Activated CD8-positive, alpha-beta memory T cell treated with anti-CD3 and anti-CD28 coated beads for 1 hour (primary cell): Measurements from ENCODE around the gene INSR.
"Not testable (repeated sequence)": the region's sequence is repeated elsewhere in the genome, so short reads cannot be mapped to it uniquely, and the experiment has no call there.

Experiments used
- DNase-seq, 2 donors: peaks; one replicate each; pipeline ENCODE4 v3.0.0-alpha.2; 2020; ENCODE audit warnings: low read depth in 1 of 2; ENCODE audit errors: extremely low read depth in 1 of 2

INSR gene

GRCh38 chr19:7226739-7227138 lies 67.5 kb downstream of the INSR start:
- no peak for DNase-seq

- no peak for DNase-seq
These were observed 68.5 kb downstream of the INSR start for GRCh38 chr19:7225741-7226140.

GRCh38 chr19:7224995-7225394 lies 69.2 kb downstream of the INSR start:
- DNase-seq, result no peak

GRCh38 chr19:7224209-7224686 lies 70.0 kb downstream of the INSR start:
- no peak for DNase-seq

GRCh38 chr19:7223429-7223828 lies 70.8 kb downstream of the INSR start:
- DNase-seq, result no peak

- DNase-seq, result no peak
These were observed 75.2 kb downstream of the INSR start for GRCh38 chr19:7219056-7219455.

- no peak for DNase-seq
These were observed 76.4 kb downstream of the INSR start for GRCh38 chr19:7217861-7218260.

GRCh38 chr19:7216373-7216902 lies 77.8 kb downstream of the INSR start:
- DNase-seq, result no peak

- no peak for DNase-seq
These were observed 79.0 kb downstream of the INSR start for GRCh38 chr19:7215176-7215575.

- no peak for DNase-seq
These were observed 79.7 kb downstream of the INSR start for GRCh38 chr19:7214324-7215089.

GRCh38 chr19:7213628-7214323 lies 80.4 kb downstream of the INSR start:
- no peak for DNase-seq

- DNase-seq, result no peak
These were observed 82.8 kb downstream of the INSR start for GRCh38 chr19:7211191-7211951.

GRCh38 chr19:7210359-7210758 lies 83.9 kb downstream of the INSR start:
- DNase-seq, result no peak

GRCh38 chr19:7209597-7210325 lies 84.5 kb downstream of the INSR start:
- DNase-seq, result not testable (repeated sequence)

GRCh38 chr19:7209036-7209435 lies 85.2 kb downstream of the INSR start:
- not testable (repeated sequence) for DNase-seq

- no peak for DNase-seq
These were observed 90.9 kb downstream of the INSR start for GRCh38 chr19:7203332-7203731.

- DNase-seq, result no peak
These were observed 91.3 kb downstream of the INSR start for GRCh38 chr19:7202888-7203287.

- DNase-seq, result no peak
These were observed 93.5 kb downstream of the INSR start for GRCh38 chr19:7200736-7201135.

- DNase-seq, result no peak
These were observed 94.3 kb downstream of the INSR start for GRCh38 chr19:7199613-7200533.
